T-helper 22 cell (primary cell): ENCODE results near the gene AFF4.
"Not testable (repeated sequence)": the region's sequence is repeated elsewhere in the genome, so short reads cannot be mapped to it uniquely, and the experiment has no call there.

Experiments
- DNase-seq: peaks from one replicate; pipeline ENCODE4 v3.0.0-alpha.2; 2020; ENCODE audit warnings: low read depth

Gene AFF4

DNA sequence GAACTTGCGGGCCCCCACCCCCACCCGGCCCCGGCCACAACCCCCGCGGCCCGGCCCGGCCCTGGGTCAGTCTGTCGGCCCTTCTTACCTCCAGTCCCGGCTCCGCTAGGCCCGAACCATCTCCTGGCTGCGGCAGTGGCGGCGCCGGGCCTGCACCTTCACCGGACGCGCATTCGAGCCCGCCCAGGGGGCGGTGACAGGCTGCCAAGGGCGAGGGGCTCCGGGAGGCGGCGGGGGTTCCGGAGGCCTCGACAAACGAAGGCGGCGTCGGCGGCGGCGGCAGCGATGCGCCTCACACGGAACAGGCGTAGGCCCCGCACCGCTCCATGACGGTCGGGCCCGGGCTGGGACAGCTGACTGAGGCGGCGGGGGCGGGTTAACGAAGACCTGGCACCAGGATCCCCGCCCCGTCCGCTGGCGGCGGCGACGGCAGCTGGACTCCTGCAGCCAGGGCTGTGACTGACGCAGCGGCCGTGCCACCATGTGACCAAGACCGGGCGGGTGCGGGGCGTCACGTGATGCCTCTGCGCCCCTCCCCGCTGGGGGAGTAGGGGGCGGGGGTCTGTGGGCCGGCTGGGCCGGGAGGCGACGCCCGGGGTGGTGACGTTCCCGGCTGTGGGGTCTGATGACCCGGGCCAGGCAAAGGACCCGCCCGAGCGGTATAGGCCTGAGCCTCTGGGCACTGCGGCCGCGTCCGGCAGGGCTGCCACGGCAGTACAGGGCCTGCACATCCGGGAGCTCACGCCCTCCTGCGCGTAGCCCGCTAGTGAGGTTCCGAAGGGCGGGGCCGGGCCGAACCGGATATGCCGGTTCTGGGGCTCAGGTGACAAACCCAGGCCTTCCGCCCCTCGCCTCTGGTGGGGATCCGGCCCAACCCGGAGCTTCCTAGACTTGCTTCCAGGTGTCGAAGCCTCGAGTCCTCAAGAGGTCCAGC, at the start of gene AFF4:
Gene AFF4 (minus strand): TSS at position 464 of the 934 bp plus-strand sequence. CDS start 26,445 bp downstream, outside the sequence.
- peak; percentile 80 for DNase-seq

DNA sequence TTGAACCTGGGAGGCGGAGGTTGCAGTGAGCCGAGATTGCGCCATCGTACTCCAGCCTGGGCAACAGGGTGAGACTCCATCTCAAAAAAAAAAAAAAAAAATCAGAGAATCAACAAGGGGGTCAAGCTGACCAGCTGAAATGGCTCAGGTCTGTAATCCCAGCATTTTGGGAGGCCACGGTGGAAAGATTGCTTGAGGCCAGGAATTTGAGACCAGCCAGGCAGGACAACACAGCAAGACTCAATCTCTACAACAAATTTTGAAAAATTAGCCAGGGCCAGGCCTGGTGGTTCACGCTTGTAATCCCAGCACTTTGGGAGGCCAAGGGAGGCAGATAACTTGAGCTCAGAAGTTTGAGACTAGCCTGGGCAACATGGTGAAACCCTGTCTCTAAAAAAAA, 45.0 kb upstream of the AFF4 start:
- DNase-seq: not testable (repeated sequence)

DNA sequence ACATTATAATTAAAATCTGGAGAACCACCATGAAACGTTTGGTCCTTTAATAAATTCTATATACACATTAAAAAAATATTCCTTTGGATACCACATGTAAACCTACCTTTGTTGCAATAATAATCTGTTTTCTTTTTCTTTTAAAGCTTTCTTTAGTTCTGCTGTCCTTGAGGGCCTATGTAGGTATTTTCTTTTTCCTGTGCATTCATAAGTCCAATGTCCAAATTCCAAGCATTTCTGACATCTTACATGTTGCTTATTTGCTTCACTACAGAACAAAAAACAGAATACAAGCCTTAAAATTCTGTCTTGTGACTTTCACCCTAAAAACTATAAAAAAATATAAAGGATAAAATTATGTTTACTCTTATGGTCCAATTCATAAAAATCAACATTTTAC, 43.2 kb upstream of the AFF4 start:
- DNase-seq: no peak

DNA sequence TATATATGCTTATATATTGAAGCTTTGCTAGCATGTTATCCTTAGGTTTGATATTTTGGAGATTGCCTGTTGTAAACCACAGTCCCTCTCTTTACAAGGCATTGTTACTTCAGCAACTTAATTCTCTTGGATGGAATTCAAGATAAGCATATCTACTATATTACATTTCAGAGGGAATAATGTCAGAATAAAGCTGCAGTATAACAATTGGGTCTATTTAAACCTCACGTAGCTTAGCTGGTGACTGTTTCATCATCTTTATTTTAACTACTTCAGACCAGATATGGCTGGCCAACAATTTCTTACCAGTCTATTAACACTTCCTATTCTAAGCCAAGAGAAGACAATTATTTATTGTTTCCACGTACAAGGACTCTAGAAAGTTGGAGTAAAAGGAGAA, 35.8 kb upstream of the AFF4 start:
- DNase-seq: no peak

GRCh38 chr5:132998556-132998955, 35.1 kb upstream of the AFF4 start:
- no peak for DNase-seq

DNA sequence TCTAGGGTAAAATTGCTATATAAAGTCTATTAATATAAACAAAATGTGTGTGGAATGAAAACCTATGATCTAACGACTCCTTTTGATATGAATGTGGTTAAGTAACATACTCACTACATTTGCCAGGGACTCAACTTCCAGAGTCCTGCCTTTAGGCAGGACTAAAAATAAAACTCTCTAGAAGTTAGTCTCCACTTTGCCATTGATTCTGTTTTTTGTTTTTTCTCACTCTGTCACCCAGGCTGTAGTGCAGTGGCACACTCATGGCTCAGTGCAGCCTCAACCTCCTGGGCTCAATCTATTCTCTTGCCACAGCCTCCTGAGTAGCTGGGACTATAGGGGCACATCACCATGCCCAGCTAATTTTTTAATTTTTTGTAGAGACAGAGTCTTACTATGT, 32.9 kb upstream of the AFF4 start:
- DNase-seq: no peak

DNA sequence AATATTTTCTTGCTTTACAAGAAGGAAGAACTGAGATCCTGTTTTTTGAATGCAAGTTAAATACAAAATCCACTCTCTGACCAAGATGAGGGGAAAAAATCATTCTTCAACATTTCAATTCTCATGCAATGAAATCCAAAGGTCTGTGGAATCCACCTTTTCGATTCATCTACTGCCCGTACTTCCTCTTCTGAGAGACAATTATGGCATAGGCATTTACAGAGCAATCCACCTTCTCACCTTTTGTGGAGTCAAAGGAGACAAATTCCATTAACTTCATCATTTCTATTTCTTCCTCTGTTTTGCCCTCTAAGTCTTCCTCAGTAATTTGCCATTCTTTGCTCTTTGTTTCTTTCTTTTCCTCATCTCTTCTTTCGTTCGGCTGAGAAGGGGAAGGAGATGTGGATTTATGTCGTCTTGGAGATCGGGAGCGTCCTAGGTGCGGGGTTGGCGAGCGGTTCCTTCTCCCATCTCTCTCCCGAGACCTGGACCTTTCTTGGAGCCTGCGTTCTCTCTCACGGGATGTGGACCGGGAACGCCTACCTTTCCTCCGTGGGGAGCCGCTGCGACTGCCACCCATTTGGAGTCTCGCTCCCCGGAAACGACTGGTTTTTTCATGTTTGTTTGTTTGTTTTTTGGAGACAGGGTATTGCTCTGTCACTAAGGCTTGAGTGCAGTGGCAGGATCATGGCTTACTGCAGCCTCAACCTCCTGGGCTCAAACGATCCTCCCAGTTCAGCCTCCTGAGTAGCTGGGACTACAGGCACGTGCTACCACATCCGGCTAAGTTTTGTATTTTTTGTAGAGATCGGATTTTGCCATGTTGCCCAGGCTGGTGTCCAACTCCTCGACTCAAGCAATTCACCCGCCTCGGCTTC, 24.3 kb upstream of the AFF4 start:
- DNase-seq: no peak

DNA sequence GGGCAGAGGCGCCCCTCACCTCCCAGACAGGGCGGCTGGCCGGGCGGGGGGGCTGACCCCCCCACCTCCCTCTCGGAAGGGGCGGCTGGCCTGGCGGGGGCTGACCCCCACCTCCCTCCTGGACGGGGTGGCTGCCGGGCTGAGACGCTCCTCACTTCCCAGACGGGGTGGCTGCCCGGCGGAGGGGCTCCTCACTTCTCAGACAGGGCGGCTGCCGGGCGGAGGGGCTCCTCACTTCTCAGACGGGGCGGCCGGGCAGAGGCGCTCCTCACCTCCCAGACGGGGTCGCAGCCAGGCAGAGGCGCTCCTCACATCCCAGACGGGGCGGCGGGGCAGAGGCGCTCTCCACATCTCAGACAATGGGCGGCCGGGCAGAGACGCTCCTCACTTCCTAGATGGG, 19.5 kb upstream of the AFF4 start:
- DNase-seq: not testable (repeated sequence)

DNA sequence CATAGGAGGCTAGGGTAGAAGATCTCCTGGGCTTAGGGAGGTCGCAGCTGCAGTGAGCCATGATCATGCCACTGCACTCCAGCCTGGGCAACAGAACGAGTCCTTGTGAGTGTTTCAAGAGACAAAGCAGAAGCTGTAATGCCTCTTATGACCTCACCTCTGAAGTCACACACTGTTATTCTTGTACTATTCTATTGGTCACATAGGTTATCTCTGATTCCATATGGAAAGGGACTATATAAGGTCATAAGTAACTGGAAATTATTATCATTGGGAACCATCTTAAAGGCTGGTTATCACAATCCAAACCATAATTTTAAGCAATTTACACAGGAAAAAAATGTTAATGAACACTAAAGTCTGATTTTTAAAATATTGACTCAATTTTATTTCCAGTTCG, 17.9 kb upstream of the AFF4 start:
- DNase-seq: no peak

DNA sequence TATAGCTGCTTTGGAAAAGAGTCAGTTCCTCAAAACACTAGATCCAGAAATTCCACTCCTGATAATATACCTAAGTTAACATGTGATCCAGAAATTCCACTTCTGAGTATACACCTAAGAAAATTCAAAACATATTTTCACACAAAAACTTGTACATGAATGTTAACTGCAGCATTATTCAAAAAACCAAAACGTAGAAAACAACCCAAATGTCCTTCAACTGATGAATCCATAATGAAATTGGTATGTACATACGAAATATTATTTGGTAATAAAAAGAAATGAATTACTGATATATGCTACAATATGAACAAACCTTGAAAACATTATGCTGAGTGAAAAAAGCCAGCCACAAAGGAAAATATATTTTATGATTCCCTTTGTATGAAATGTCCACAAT, 16.5 kb upstream of the AFF4 start:
- DNase-seq: no peak

DNA sequence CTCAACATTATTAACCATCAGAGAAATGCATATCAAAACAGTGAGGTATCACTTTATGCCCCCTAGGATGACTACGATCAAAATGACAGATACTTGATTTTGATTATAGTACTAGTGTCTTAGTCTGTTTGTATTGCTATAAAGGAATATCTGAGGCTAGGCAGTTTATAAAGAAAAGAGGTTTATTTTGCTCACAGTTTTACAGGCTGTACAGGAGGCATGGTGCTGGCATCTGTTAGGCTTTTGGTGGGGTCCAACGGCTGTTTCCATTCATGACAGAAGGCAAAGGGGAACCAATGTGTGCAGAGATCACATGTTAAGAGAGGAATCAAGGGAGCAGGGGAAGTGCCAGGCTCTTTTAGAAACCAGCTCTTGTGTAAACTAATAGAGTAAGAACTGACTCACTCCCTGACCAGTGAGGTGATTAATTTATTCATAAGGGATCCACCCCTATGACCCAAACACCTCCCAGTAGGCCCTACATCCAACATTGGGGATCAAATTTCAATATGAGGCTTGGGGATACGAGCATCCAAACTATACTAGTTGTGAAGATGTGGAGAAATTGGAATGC, 16.0 kb upstream of the AFF4 start:
- DNase-seq: no peak

GRCh38 chr5:132976852-132977251, 13.4 kb upstream of the AFF4 start:
- no peak for DNase-seq

GRCh38 chr5:132972436-132972828, 9.0 kb upstream of the AFF4 start:
- DNase-seq: not testable (repeated sequence)

- DNase-seq: no peak
Measured at GRCh38 chr5:132971483-132972435, 8.3 kb upstream of the AFF4 start.

- DNase-seq: no peak
Measured at GRCh38 chr5:132965120-132965519, 1.7 kb upstream of the AFF4 start.

GRCh38 chr5:132962429-132963021, 909 bp downstream of the AFF4 start:
- no peak for DNase-seq

- DNase-seq: no peak
Measured at GRCh38 chr5:132961887-132962286, 1.5 kb downstream of the AFF4 start.

GRCh38 chr5:132961123-132961815, 2.2 kb downstream of the AFF4 start:
- not testable (repeated sequence) for DNase-seq

GRCh38 chr5:132956166-132956799, 7.2 kb downstream of the AFF4 start:
- not testable (repeated sequence) for DNase-seq

DNA sequence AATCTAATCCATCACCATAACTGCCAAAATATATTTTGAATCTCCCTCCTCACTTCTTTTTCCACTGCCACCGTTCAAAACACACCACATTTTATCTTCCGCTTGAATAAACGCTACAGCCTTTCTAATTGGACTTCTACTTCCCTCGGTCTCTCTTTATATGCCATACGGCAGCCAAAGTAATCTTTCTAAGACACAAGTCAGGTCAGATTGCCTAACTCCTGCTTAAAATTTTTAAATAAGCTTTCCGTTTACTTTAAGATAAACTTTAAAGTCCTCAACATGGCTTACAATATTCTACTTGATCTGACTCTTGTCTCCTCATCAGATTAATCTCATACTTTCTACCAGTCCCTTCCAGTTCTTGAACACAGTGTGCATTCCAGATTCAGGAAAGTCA, 9.7 kb downstream of the AFF4 start:
- no peak for DNase-seq
